GM21390 (cell line): ENCODE results near the gene HSPA12A.
"Not testable (repeated sequence)": the region's sequence is repeated elsewhere in the genome, so short reads cannot be mapped to it uniquely, and the experiment has no call there.

Source experiments
- ATAC-seq: cut with Tn5 transposase; IDR thresholded peaks from one replicate; pipeline ENCODE4 v1.9.1; 2021; ENCODE audit not compliant: unreplicated experiment

HSPA12A gene

DNA sequence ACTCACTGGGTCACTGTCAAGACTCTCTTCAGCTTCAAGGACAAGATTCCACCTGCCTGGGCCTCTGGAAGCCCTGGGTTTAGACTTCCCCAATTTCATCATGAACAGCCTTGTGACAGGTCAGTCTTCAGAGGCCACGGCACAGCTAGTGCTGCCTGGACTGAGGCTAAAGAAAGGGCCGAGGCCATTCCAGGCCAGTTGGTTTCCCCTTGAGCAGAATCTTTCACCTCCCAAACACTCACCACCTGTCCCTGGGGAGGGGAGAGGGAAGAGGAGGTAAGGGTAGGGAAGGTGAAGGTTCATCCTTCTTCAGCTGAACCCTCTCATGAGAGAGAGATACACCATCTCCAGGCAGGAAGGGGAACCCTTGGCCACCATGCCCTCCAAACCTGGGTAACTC is 24.3 kb downstream of the HSPA12A start:
- no peak for ATAC-seq

DNA sequence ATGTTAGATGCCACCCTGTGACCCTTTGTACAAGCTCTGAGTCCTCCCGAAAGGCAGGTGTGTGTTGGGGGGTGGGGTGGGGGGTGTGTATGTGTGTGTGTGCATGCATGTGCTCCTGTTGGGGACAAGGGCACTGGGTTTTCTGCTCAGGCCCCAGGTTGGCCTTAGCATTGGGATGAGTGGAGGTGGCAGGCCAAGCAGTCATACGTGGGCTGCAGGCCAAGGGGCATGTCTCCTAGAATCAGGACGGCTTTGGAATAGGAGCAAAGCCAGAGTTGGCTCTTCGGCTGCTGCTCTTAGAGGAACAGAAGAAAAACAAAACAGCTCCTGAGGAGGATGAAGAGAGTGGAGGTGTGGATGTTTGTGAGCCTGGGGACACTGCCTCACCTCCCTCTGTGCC is 26.0 kb downstream of the HSPA12A start:
- ATAC-seq: no peak

DNA sequence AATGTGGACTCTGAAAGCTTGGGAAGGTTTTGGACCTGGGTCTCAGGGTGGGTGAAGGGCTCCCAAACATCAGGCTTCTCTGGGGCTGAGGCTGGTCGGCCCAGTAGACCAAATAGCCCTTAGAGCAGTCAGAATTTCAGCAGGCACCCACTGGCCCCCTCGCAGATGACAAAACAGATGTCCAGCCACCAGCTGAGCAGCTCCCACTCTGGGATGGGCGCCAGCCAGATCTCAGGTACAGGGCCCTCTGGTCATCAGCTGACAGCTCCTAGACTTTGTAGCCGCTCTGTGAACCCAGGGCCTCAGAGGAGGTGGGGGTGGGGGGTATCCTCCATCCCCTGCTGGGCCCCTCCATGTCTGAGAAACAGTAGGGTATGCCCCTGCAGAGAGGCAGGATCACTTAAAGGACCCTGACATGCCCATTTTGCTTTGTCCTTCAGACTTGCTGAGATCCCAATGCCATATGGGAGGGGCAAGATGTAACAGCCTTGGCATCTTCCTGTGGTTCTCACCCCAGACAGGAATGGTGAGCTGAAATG is 26.5 kb downstream of the HSPA12A start:
- no peak for ATAC-seq

DNA sequence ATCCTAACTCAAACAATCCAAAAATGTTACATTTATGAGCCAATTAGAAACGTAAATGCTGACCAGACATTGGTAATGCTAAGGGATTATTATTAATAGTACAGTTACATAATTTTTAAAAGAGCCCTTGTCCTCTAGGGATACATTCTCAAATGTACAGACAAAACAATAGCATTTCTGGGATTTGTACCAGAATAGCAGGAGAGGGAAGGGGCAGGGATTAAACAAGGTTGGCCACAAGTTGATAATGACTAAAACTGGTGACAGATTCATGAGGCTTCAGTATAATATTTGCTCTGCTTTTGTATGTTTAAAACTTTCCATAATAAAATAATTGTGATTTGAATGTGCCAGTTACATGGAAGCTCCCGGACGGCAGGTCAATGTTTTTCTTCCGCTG is 27.0 kb downstream of the HSPA12A start:
- ATAC-seq: no peak

DNA sequence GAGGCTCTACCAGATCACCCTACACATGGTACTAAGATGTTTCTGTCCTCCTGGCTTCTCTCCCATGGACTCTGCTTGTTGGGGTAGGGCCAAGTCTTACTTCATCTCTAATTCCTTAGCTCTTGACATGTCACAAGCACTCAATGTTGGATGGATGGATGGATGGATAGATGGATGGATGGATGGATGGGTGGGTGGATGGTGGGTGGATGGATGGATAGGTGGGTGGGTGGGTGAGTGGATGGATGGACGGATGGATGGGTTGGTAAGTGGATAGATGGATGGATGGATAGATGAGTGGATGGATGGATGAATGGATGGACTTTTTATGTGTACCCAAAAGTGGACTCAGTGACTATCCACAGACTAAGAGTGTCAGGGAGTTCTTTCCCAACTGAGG is 28.5 kb downstream of the HSPA12A start:
- ATAC-seq: no peak

DNA sequence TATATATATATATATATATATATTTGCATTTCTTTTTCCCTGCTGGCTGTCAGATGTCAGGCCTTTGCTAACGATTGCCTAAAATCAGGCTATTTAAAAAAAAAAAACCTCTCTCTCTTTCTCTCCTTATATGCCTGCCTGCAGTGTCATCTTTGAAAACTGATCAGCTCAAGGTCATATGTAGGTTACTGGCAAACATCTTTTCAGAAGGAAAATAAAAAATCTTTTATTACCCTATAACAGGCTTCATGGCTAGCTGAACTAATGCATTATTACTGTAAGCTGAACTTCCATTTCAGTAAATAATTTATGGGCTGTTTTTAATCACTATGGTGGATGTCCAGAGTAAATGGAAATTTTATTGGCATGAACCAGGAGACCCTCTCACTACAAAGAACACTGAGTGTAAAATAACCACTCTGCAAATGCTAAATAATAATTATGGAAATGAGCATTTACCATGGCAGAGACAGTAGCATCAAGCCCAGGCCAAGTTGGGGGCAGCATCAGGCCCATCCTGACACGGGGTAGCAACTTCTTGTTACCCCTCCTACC is 29.3 kb downstream of the HSPA12A start:
- ATAC-seq: no peak

DNA sequence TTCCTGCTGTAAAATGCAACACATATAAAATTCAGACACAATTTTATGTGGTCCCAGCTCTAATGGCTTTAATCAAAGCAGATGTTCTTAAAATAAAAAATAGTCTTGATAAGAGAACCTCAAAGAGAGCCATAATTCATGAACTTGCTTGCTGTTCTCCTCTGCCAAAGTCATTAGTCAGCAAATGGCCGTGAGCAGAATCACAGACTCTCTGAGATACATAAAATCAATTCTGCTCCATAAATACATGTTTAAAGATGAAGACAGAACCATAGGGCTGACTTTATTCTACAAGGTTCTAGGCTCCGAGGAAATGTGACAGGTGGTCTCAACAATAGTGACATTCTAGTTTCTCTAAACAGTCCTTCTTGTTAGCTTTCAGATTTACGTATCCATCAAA is 29.8 kb downstream of the HSPA12A start:
- ATAC-seq: no peak

DNA sequence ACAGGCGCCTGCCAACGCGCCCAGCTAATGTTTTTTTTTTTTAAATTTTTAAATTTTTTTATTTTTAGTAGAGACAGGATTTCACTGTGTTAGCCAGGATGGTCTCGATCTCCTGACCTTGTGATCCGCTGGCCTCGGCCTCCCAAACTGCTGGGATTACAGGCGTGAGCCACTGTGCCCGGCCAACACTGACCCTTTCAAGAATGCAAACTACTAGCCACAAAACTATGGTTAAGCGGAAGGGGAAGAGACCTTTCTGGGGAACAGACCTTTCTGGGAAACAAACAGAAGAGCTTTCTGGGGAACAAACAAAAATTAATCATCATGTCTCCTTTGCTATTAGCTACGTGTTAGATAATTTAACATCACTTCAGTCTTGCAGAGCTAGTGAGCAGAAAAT is 30.6 kb downstream of the HSPA12A start:
- not testable (repeated sequence) for ATAC-seq

DNA sequence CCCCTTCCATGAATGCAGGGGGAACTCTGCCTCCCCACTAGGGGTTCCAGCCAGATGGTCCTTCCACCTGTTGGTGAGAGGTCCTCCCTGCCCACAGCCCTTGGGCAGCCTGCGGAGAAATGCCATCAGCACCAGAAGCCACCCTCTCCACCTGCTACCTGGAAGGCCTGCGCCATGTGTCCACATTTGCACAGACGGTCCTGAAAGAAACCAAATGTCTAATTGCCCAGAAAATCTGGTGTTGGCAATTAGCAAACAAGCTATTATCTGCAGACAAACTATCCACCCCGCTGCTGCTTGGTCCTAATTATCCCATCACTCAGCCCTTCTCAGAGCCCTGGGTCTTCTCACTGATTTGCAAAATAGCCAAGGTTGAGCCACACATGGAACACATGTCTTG is 32.3 kb downstream of the HSPA12A start:
- ATAC-seq: no peak

DNA sequence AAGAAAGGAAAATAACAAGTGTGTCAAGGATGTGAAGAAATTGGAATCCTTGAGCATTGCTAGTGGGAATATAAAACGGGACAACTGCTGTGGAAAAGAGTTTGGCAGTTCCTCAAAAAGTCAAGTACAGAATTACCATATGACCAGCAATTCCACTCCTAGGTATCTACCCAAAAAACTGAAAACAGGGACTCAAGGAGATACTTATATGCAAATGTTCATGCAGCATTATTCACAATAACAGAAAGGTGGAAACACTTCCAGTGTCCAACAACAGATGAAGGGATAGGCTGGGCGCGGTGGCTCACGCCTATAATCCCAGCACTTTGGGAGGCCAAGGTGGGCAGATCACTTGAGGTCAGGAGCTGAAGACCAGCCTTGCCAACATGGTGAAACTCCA is 33.5 kb downstream of the HSPA12A start:
- ATAC-seq: no peak

DNA sequence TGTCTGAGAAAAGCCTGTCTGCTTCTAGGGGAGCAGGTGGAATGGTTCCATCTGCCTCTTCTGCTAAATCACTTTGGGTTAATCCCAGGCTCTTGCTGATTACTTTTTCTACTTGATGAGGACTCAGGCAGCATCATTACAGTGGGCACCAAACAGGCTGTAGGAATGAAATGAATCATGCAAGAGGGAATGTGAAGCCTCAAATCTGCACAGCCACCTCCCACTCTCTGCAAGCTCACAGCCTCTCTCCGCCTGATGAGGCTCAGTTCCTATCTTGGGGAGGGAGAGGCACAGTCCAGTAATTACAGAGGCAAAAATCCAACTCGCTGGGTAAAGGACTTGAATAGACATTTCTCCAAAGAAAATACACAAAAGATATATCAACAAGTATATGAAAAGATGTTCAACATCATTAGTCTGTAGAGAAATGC is 34.0 kb downstream of the HSPA12A start:
- no peak for ATAC-seq

DNA sequence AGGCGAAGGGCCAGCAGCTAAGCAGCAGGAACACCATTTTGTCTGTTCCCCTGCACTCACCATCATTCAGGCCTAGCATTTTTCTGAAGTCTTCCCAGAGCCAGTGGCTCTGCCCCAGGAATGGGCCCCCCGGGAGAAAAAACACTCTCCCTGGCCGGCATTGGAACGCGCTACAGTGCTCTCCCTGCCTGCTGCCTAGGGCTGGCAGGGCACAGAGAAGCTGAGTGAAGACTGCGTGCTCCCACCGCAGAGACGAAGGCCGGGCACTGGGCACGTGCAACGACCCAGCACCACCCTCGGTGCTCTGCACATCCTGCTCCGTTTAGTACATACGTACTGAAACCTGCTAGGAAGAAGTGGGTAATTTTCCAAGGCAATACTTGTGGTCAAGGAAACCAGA is 34.4 kb downstream of the HSPA12A start:
- ATAC-seq: no peak

DNA sequence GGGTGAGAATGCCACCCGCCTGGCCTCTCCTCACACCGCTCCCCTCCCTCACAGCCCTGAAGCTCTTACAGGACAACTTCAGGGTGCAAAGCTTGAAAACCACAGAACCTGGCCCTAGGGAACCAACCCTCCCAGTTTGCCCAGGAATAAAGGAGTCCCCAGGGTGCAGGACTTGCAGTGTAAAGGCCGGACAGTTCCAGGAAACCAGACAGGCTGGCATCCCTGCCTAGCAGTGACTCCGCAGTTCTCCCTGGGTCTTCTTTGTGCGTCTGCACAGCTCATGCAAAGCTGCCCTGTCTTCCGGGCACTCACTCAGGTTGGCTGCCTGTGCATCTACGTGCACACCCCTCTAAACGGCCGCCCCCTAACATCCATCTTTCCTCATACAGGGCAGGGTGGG is 36.1 kb downstream of the HSPA12A start:
- no peak for ATAC-seq

DNA sequence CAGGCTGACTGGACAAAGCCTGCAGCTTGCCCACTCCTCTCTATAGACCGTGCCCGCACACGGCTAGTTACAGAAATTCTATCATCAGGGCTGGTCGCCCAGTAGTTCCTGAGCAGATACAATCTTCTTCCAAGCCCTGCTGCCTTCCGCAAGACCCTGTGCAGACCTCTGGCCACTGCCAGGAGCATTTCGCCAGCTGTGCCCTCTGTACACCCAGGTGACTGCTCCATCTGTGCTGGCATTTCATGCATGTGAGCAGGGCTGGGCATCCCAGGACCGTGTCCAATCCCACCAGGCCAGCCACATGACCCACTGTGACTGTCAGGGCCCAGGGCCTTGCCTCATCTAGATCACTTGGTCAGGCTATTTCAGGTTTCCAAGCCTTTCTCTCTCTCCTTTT is 36.9 kb downstream of the HSPA12A start:
- ATAC-seq: no peak

DNA sequence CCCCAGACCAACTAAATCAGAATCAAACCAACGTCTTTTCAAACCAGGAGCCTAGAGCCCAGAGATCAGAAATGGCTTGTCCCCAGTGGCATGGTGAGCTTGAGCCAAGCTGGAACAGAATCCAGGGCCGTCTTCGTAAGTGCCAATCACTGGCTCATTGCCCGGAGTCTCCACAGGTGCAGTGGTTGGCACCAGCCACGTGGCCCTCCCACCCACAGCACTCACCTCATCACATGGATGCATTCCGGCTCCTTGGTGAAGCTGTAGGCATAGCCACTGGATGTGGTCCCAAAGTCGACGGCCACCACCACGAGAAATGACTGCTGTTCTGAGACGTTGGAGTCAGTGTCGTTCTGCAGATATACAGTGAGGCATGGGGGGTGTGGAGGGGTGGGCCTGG is 37.4 kb downstream of the HSPA12A start:
- no peak for ATAC-seq

DNA sequence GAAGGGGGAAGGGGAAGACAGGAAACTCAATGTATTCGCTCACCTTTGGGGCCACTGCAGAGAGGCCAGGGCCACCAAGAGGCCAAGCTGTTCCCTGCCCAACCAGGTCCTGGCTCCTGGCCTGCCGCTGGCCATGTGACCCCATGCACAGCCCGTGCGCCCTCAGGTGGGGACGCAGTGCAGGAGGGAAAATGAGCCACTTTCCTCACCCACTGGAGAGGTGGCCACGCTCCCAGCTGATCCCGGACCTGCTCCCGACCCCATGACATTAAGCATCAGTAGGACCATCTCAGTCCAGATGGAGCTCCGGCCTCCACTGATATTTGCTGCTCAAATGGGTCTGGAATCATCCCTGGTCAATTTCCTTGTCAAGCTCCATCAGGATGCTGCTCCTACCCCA is 40.2 kb downstream of the HSPA12A start:
- no peak for ATAC-seq

DNA sequence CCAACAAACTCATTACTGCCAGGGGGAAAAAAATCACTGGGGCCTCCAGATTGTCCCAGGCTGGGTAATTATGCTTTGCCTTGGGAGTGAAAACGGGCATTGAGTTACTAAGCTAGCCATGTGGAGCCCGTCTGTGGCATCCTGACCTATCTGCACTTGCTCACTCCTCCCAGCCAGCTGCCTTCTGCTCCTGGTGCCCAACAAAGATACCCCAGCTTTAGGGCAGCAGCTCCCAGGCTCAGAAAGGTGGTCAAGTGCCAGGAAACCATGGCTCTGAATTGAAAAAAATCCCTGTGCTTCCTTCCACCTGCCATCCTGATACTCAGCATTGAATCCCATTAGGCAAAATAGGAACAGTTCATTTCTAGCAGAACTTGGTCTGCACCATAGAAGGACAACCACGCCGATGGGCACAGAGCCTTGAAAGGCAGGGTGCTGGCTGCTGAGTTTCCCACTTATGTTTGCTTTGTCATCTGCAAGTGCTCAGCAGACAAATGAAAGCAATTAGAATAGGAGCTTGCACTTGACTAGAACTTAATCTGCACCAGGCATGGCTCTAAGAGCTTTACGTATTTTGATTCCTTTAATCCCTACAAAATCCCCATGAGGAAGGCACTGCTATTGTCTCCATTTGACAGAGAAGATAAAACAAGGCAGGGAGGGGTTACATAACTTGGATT is 42.8 kb downstream of the HSPA12A start:
- no peak for ATAC-seq

DNA sequence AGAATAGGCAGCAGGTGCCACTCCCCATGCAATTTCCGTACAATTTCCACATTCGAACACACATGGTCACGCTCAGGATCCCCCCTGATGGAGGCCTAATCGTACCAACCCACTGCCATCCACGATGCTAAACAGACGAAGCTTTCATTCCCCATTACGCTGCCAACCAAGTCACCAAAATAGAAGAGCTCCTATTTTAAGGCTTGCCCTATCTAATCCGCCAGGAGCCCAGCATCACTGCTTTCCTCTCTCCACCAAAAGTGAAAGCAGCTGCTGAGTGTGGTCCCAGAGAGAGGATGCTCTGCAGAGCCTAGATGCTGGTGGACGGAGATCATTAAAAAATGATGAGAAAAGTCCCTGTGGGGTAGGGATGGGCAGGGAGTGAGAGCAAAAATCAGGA is 43.3 kb downstream of the HSPA12A start:
- ATAC-seq: no peak

DNA sequence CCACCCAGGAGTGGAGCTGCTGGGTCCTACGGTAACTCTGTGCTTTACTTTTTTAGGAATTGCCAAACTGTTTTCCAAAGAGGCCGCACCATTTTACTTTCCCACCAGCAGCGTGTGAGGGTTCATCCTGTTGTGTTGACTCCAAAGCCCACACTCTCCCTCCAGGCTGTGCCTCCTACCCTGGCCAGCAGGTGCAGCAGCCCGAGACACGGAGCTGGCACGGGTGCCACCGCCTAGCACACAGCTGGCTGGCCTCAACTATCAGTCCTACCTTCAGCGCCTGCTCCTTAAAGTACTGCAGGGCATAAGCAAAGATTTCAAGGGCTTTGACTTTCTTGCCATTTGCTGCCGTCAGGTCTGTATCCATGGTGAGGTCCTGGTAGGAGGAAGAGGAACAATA is 44.0 kb downstream of the HSPA12A start:
- no peak for ATAC-seq

DNA sequence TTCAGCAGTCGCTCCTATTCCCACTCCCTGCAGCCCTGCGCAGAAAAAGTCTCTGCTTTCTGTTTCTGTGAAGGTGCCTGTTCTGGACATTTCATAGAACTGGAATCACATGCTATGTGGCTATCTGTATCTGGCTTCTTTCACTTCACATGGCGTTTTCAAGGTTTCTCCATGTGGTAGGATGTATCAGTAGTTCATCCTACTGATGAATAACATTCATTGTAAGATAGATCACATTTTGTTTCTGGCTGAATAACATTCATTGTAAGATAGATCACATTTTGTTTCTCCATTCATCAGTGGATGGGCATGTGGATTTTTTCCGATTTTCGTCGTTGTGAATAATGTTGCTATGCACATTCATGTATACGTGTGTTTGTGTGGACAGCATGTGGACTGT is 44.5 kb downstream of the HSPA12A start:
- no peak for ATAC-seq

DNA sequence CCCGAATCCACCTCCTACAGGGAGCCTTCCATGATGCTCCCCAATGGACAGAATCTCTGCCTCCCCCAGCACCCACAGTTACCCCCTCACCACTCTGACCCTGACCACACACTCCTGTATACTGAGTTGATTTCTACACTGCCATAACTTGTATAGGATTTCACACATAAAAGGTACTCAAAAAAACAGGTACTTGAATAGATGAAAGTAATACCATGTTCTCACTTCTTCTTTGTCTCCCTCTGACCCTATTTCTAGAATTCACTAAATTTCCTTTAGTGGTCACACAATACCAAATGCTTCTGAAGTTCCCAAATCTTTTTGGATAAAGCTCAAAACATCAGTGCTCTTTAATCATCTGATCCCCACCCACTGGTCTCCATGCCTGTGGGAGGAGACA is 45.4 kb downstream of the HSPA12A start:
- peak; percentile 82 for ATAC-seq

DNA sequence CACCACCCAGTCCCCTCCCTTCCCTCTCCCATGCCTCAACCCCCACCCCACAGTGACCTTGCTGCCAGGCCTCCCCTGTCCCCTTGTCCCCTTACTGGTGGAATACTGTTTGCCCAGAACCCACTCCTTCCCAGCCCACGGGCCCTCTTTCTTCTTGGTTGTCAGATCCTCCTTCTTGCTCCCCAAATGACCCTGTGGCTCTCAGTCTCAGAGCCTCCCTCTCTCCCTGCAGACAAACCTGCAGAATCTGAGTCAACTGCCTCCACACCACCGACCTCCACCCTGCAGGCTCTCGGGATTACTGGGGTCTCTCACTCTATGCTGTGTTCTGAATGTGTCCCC is 47.5 kb downstream of the HSPA12A start:
- ATAC-seq: no peak
